ENCODE measurements around the gene IP6K1.

Gene IP6K1

GRCh38 chr3:49807431-49808114, 21.2 kb upstream of the IP6K1 start:
- no peak for TF ChIP-seq CTBP1 (IDR thresholded peaks at IDR 0.05; ENCODE audit: borderline replicate concordance)
- TF ChIP-seq BHLHE40 (IDR thresholded peaks at IDR 0.05; ENCODE audit: borderline replicate concordance): no peak
- no peak for TF ChIP-seq FOXM1 (IDR thresholded peaks at IDR 0.05; ENCODE audit: borderline replicate concordance)
- no peak for TF ChIP-seq ELF4 (IDR thresholded peaks at IDR 0.05)
- no peak for TF ChIP-seq ARNT (IDR thresholded peaks at IDR 0.05)
- no peak for TF ChIP-seq HDGF (IDR thresholded peaks at IDR 0.05; ENCODE audit: borderline replicate concordance)
- TF ChIP-seq NFRKB (IDR thresholded peaks at IDR 0.05): no peak
- TF ChIP-seq SUZ12 (IDR thresholded peaks at IDR 0.05): no peak
- no peak for TF ChIP-seq SP1 (IDR thresholded peaks at IDR 0.05)
- ChIA-PET POLR2A (interaction anchor here (1.1 to 1.3 kb wide), 2 partner anchors 21 to 84 kb away, joined by 3 read pairs; partner anchors contain the start of genes GMPPB and IP6K1), CTCF (interaction anchor here (0.8 kb wide), 1 partner anchor 32 kb away, joined by 5 read pairs; no protein-coding TSS in a partner anchor)
- DNase-seq (ENCODE audit: extremely low spot score): no peak

GRCh38 chr3:49806850-49807249, 20.5 kb upstream of the IP6K1 start:
- ChIA-PET POLR2A (interaction anchor here (1.3 kb wide), 1 partner anchor 83 kb away, joined by 3 read pairs; the partner anchor contains the start of gene GMPPB), CTCF (interaction anchor here (0.6 to 0.8 kb wide), 2 partner anchors 32 to 808 kb away, joined by 3 to 5 read pairs; no protein-coding TSS in a partner anchor)
- no peak for TF ChIP-seq ARNT (IDR thresholded peaks at IDR 0.05)
- TF ChIP-seq SUZ12 (IDR thresholded peaks at IDR 0.05): no peak
- TF ChIP-seq BHLHE40 (IDR thresholded peaks at IDR 0.05; ENCODE audit: borderline replicate concordance): no peak
- no peak for TF ChIP-seq NFRKB (IDR thresholded peaks at IDR 0.05)
- TF ChIP-seq L3MBTL2 (conservative IDR thresholded peaks at IDR 0.05): no peak
- no peak for TF ChIP-seq FOXA1 (IDR thresholded peaks at IDR 0.05)
- no peak for DNase-seq (ENCODE audit: extremely low spot score)

GRCh38 chr3:49805897-49806701, 19.8 kb upstream of the IP6K1 start:
- ChIA-PET CTCF (interaction anchor here (0.6 kb wide), 1 partner anchor 808 kb away, joined by 3 read pairs; no protein-coding TSS in a partner anchor), POLR2A (interaction anchor here (1.9 to 3.9 kb wide), 2 partner anchors 20 to 21 kb away, joined by 4 to 18 read pairs; partner anchors contain the start of gene IP6K1)
- TF ChIP-seq BHLHE40 (IDR thresholded peaks at IDR 0.05; ENCODE audit: borderline replicate concordance) (no peak), CTBP1 (IDR thresholded peaks at IDR 0.05; ENCODE audit: borderline replicate concordance) (no peak), LEF1 (IDR thresholded peaks at IDR 0.05; ENCODE audit: borderline replicate concordance) (no peak), PKNOX1 (IDR thresholded peaks at IDR 0.05) (no peak), TARDBP (IDR thresholded peaks at IDR 0.05) (no peak), FOXA1 (IDR thresholded peaks at IDR 0.05) (no peak), NFRKB (IDR thresholded peaks at IDR 0.05) (no peak)

GRCh38 chr3:49805367-49805782, 19.0 kb upstream of the IP6K1 start:
- DNase-seq (ENCODE audit: extremely low spot score): no peak
- ChIA-PET CTCF (interaction anchor here (0.8 kb wide), 1 partner anchor 126 kb away, joined by 3 read pairs; no protein-coding TSS in a partner anchor), POLR2A (interaction anchor here (1.9 to 3.9 kb wide), 2 partner anchors 19 to 22 kb away, joined by 4 to 18 read pairs; partner anchors contain the start of gene IP6K1)
- TF ChIP-seq SUZ12 (IDR thresholded peaks at IDR 0.05) (no peak), FOXK2 (IDR thresholded peaks at IDR 0.05) (no peak), ARNT (IDR thresholded peaks at IDR 0.05) (no peak), LEF1 (IDR thresholded peaks at IDR 0.05; ENCODE audit: borderline replicate concordance) (no peak), FOXA1 (IDR thresholded peaks at IDR 0.05) (no peak), BHLHE40 (IDR thresholded peaks at IDR 0.05; ENCODE audit: borderline replicate concordance) (no peak), L3MBTL2 (conservative IDR thresholded peaks at IDR 0.05) (no peak), CTBP1 (IDR thresholded peaks at IDR 0.05; ENCODE audit: borderline replicate concordance) (no peak), FOXM1 (IDR thresholded peaks at IDR 0.05; ENCODE audit: borderline replicate concordance) (no peak), PKNOX1 (IDR thresholded peaks at IDR 0.05) (no peak), SP1 (IDR thresholded peaks at IDR 0.05) (no peak)

More at GRCh38 chr3:49805897-49806701, 19.8 kb upstream of the IP6K1 start:
- no peak for DNase-seq (ENCODE audit: extremely low spot score)

- ChIA-PET CTCF (interaction anchor here (0.7 to 0.8 kb wide), 2 partner anchors 9 to 127 kb away, joined by 3 read pairs; no protein-coding TSS in a partner anchor), POLR2A (interaction anchor here (0.8 to 3.9 kb wide), 4 partner anchors 18 to 37 kb away, joined by 3 to 18 read pairs (median 5); partner anchors contain the start of gene IP6K1)
- no peak for TF ChIP-seq NFRKB (IDR thresholded peaks at IDR 0.05)
- no peak for TF ChIP-seq ZNF384 (IDR thresholded peaks at IDR 0.05)
- no peak for TF ChIP-seq LEF1 (IDR thresholded peaks at IDR 0.05; ENCODE audit: borderline replicate concordance)
- TF ChIP-seq FOXM1 (IDR thresholded peaks at IDR 0.05; ENCODE audit: borderline replicate concordance): no peak
- TF ChIP-seq PKNOX1 (IDR thresholded peaks at IDR 0.05): no peak
- TF ChIP-seq SP1 (IDR thresholded peaks at IDR 0.05): no peak
- TF ChIP-seq ARNT (IDR thresholded peaks at IDR 0.05): no peak
- no peak for TF ChIP-seq ELF4 (IDR thresholded peaks at IDR 0.05)
- DNase-seq (ENCODE audit: extremely low spot score): no peak
Observed at GRCh38 chr3:49804141-49805041, 18.0 kb upstream of the IP6K1 start.
